ENCODE results near the gene MALRD1.

Gene MALRD1

GRCh38 chr10:19578571-19578970 lies 530.0 kb downstream of the MALRD1 start:
- DNase-seq (ENCODE audit: low spot score) = no peak

- DNase-seq (ENCODE audit: low spot score) = no peak
Observed at GRCh38 chr10:19579761-19580545, 531.4 kb downstream of the MALRD1 start.

- DNase-seq (ENCODE audit: low spot score) = no peak
Observed at GRCh38 chr10:19580691-19581090, 532.1 kb downstream of the MALRD1 start.

- no peak for DNase-seq (ENCODE audit: low spot score)
Observed at GRCh38 chr10:19588608-19589007, 540.0 kb downstream of the MALRD1 start.

- DNase-seq (ENCODE audit: low spot score) = peak; percentile 30
Observed at GRCh38 chr10:19592276-19592675, 543.7 kb downstream of the MALRD1 start.

GRCh38 chr10:19595212-19595845 lies 546.7 kb downstream of the MALRD1 start:
- no peak for DNase-seq (ENCODE audit: low spot score)

GRCh38 chr10:19605806-19606205 lies 557.2 kb downstream of the MALRD1 start:
- no peak for DNase-seq (ENCODE audit: low spot score)

- DNase-seq (ENCODE audit: low spot score) = no peak
Observed at GRCh38 chr10:19606968-19607367, 558.4 kb downstream of the MALRD1 start.

GRCh38 chr10:19611775-19612174 lies 563.2 kb downstream of the MALRD1 start:
- no peak for DNase-seq (ENCODE audit: low spot score)

GRCh38 chr10:19616966-19617365 lies 568.4 kb downstream of the MALRD1 start:
- no peak for DNase-seq (ENCODE audit: low spot score)

GRCh38 chr10:19620811-19621210 lies 572.2 kb downstream of the MALRD1 start:
- DNase-seq (ENCODE audit: low spot score) = no peak

- DNase-seq (ENCODE audit: low spot score) = no peak
Observed at GRCh38 chr10:19623321-19623720, 574.7 kb downstream of the MALRD1 start.

GRCh38 chr10:19626156-19626555 lies 577.6 kb downstream of the MALRD1 start:
- no peak for DNase-seq (ENCODE audit: low spot score)

GRCh38 chr10:19628767-19629560 lies 580.4 kb downstream of the MALRD1 start:
- DNase-seq (ENCODE audit: low spot score) = no peak

GRCh38 chr10:19629567-19629966 lies 581.0 kb downstream of the MALRD1 start:
- no peak for DNase-seq (ENCODE audit: low spot score)

GRCh38 chr10:19634163-19634562 lies 585.6 kb downstream of the MALRD1 start:
- DNase-seq (ENCODE audit: low spot score) = no peak

GRCh38 chr10:19638182-19638895 lies 589.7 kb downstream of the MALRD1 start:
- DNase-seq (ENCODE audit: low spot score) = peak; percentile 2

GRCh38 chr10:19638896-19639233 lies 590.3 kb downstream of the MALRD1 start:
- no peak for DNase-seq (ENCODE audit: low spot score)

- no peak for DNase-seq (ENCODE audit: low spot score)
Observed at GRCh38 chr10:19640566-19641263, 592.1 kb downstream of the MALRD1 start.

GRCh38 chr10:19651549-19651948 lies 602.9 kb downstream of the MALRD1 start:
- DNase-seq (ENCODE audit: low spot score) = peak; percentile 9

GRCh38 chr10:19652750-19653149 lies 604.1 kb downstream of the MALRD1 start:
- DNase-seq (ENCODE audit: low spot score) = no peak

- DNase-seq (ENCODE audit: low spot score) = no peak
Observed at GRCh38 chr10:19653931-19654330, 605.3 kb downstream of the MALRD1 start.

Measured in RKO (cell line).